K562 (cell line): ENCODE data around the gene STYXL1. TPM values are rescaled to one million over a fixed set of nuclear protein-coding genes. Genes with fewer than 3 reads are reported as not detected.

Experiments used
- ASH1L ChIP-seq: fragments of 450-650 bp; IDR thresholded peaks from 2 replicates; pipeline ENCODE4 v1.6.1; 2018; ENCODE audit warnings: borderline replicate concordance, mild to moderate bottlenecking, low read depth; ENCODE audit not compliant: partially characterized antibody
- DNMT1 ChIP-seq: fragments of 450-650 bp; IDR thresholded peaks from 2 replicates; pipeline ENCODE4 v1.6.1; 2016; ENCODE audit warnings: antibody characterized with exemption, mild to moderate bottlenecking
- NCOA4 ChIP-seq: fragments of 450-650 bp; IDR thresholded peaks from 2 replicates; pipeline ENCODE4 v1.6.1; 2018; ENCODE audit warnings: mild to moderate bottlenecking; ENCODE audit not compliant: partially characterized antibody
- POLR3G ChIP-seq: IDR thresholded peaks from 2 replicates; pipeline ENCODE4 v1.6.1; 2011; ENCODE audit not compliant: insufficient read length, insufficient replicate concordance; ENCODE audit errors: extremely low read depth
- RBM39 ChIP-seq: fragments of 200-400 bp; formaldehyde crosslinking; optimal IDR thresholded peaks from 2 replicates; pipeline ENCODE3; 2018; ENCODE audit warnings: low read depth, low read length
- ZNF133 ChIP-seq: fragments of 250-450 bp; sonication (Bioruptor Pico); IDR thresholded peaks from 2 replicates; pipeline ENCODE4 v1.4.0; 2020; ENCODE audit warnings: mild to moderate bottlenecking
- ZNF212 ChIP-seq: fragments of 450-650 bp; formaldehyde crosslinking; IDR thresholded peaks from 2 replicates; pipeline ENCODE4 v1.4.0; 2020; ENCODE audit warnings: mild to moderate bottlenecking
- polyA plus RNA-seq, 8 experiments: library from polyadenylated mRNA; depleted of rRNA in 4 of 8; stranded (reverse) in 5 of 8; unstranded in 3 of 8; fragments of >200 nt; fragmentation: Nextera tagmentation in 2 of 8; fragmentation: Illumina TruSeq in 1 of 8; extraction: Ambion mirVana in 2 of 8; extraction: Trizol in 1 of 8; gene quantifications; 2 replicates each; pipeline versions ENCODE4 v1.2.1 to v1.2.3, GENCODE V29; 2011 to 2014; ENCODE audit warnings: inconsistent platforms in 1 of 8, missing spikeins in 1 of 8
- total RNA-seq, 7 experiments: library from RNA; depleted of rRNA in 6 of 7; stranded (reverse); fragments of >200 nt in 6 of 7; fragmentation: Illumina TruSeq in 2 of 7; extraction: Trizol in 2 of 7; gene quantifications; 2 replicates each; pipeline versions ENCODE4 v1.2.1 to v1.2.3, GENCODE V29; 2011 to 2021; ENCODE audit warnings: low replicate concordance in 1 of 7
- TF ChIP-seq, protein P1 (sequence below), 2 experiments: fragments of 150-350 bp in 1 of 2; IDR thresholded peaks; 2 replicates each; pipeline ENCODE4 v1.6.1; 2012 to 2016; ENCODE audit warnings: low read depth in 2 of 2, low read length in 2 of 2, mild to moderate bottlenecking in 1 of 2, moderate library complexity in 1 of 2
- TF ChIP-seq, protein P2 (sequence below): fragments of 450-650 bp; IDR thresholded peaks from 2 replicates; pipeline ENCODE4 v1.7.0; 2016; ENCODE audit warnings: borderline replicate concordance
- TF ChIP-seq, protein P3 (sequence below): fragments of 250-450 bp; sonication (Bioruptor Pico); IDR thresholded peaks from 2 replicates; pipeline ENCODE4 v1.6.1; 2021; ENCODE audit warnings: mild to moderate bottlenecking
- TF ChIP-seq, protein P4 (sequence below): fragments of 250-450 bp; sonication (Bioruptor Pico); IDR thresholded peaks from 2 replicates; pipeline ENCODE4 v1.8.0; 2021; ENCODE audit warnings: moderate library complexity, mild to moderate bottlenecking, inconsistent platforms

The STYXL1 gene
- total and polyA plus RNA-seq, 9 of the 15 experiments (the other 6 are each of a cell fraction or from before 2014, with no cell fraction given), result 36.5 to 97.2 (median 49.9) TPM

DNA sequence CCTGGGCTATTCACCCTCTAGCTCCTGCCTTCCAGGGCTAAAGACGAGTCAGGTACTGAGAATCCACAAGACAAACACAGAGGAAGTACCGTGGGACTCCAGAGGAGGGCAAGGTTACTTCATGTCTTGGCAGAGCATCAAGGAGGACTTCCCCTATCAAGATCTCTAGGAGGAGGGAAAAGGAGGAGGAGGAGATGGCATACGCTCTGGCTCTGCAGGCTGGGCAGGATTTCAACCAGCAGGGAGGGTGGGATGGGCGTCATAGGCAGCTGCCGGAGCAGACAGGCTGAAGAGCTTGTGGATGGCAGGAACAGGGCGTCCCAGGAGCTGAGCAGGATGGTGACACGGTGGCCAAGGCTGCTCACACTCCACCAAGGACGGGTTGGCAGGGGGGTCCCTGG lies 21.4 kb upstream of the STYXL1 start (continued):
- TF ChIP-seq, protein P1, sequence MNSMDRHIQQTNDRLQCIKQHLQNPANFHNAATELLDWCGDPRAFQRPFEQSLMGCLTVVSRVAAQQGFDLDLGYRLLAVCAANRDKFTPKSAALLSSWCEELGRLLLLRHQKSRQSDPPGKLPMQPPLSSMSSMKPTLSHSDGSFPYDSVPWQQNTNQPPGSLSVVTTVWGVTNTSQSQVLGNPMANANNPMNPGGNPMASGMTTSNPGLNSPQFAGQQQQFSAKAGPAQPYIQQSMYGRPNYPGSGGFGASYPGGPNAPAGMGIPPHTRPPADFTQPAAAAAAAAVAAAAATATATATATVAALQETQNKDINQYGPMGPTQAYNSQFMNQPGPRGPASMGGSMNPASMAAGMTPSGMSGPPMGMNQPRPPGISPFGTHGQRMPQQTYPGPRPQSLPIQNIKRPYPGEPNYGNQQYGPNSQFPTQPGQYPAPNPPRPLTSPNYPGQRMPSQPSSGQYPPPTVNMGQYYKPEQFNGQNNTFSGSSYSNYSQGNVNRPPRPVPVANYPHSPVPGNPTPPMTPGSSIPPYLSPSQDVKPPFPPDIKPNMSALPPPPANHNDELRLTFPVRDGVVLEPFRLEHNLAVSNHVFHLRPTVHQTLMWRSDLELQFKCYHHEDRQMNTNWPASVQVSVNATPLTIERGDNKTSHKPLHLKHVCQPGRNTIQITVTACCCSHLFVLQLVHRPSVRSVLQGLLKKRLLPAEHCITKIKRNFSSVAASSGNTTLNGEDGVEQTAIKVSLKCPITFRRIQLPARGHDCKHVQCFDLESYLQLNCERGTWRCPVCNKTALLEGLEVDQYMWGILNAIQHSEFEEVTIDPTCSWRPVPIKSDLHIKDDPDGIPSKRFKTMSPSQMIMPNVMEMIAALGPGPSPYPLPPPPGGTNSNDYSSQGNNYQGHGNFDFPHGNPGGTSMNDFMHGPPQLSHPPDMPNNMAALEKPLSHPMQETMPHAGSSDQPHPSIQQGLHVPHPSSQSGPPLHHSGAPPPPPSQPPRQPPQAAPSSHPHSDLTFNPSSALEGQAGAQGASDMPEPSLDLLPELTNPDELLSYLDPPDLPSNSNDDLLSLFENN (IDR thresholded peaks at IDR 0.05; ENCODE audit: low read depth in 2 of 2, low read length in 2 of 2), result no peak
- TF ChIP-seq ZNF212 (CRISPR knock-in tag) (no peak), ZNF133 (CRISPR knock-in tag) (no peak), RBM39 (no peak), DNMT1 (no peak), POLR3G (no peak), ASH1L (no peak), NCOA4 (no peak)
- TF ChIP-seq, protein P2, sequence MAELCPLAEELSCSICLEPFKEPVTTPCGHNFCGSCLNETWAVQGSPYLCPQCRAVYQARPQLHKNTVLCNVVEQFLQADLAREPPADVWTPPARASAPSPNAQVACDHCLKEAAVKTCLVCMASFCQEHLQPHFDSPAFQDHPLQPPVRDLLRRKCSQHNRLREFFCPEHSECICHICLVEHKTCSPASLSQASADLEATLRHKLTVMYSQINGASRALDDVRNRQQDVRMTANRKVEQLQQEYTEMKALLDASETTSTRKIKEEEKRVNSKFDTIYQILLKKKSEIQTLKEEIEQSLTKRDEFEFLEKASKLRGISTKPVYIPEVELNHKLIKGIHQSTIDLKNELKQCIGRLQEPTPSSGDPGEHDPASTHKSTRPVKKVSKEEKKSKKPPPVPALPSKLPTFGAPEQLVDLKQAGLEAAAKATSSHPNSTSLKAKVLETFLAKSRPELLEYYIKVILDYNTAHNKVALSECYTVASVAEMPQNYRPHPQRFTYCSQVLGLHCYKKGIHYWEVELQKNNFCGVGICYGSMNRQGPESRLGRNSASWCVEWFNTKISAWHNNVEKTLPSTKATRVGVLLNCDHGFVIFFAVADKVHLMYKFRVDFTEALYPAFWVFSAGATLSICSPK, result no peak
- TF ChIP-seq, protein P3, sequence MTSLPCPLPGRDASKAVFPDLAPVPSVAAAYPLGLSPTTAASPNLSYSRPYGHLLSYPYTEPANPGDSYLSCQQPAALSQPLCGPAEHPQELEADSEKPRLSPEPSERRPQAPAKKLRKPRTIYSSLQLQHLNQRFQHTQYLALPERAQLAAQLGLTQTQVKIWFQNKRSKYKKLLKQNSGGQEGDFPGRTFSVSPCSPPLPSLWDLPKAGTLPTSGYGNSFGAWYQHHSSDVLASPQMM (CRISPR knock-in tag), result no peak
- TF ChIP-seq, protein P4, sequence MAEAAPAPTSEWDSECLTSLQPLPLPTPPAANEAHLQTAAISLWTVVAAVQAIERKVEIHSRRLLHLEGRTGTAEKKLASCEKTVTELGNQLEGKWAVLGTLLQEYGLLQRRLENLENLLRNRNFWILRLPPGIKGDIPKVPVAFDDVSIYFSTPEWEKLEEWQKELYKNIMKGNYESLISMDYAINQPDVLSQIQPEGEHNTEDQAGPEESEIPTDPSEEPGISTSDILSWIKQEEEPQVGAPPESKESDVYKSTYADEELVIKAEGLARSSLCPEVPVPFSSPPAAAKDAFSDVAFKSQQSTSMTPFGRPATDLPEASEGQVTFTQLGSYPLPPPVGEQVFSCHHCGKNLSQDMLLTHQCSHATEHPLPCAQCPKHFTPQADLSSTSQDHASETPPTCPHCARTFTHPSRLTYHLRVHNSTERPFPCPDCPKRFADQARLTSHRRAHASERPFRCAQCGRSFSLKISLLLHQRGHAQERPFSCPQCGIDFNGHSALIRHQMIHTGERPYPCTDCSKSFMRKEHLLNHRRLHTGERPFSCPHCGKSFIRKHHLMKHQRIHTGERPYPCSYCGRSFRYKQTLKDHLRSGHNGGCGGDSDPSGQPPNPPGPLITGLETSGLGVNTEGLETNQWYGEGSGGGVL (CRISPR knock-in tag), result no peak
